T-helper 1 cell treated with Interleukin-12 subunit alpha and Interleukin-12 subunit beta and Interleukin-4 antibody, amounts not matched to agents 30 μg/mL and 1 μg/mL, for 36 hours (primary cell): ENCODE measurements around the gene STK32B.

Experiments used
- H3K27ac Mint-ChIP-seq: one replicate; pipeline ENCODE4 v1.8.0; 2021; ENCODE audit warnings: mild to moderate bottlenecking, mixed read lengths
- H3K27me3 Mint-ChIP-seq: one replicate; pipeline ENCODE4 v1.8.0; 2021; ENCODE audit warnings: low read depth, mixed read lengths
- H3K36me3 Mint-ChIP-seq: one replicate; pipeline ENCODE4 v1.8.0; 2021; ENCODE audit warnings: low read depth, mixed read lengths
- H3K4me1 Mint-ChIP-seq: one replicate; pipeline ENCODE4 v1.8.0; 2021; ENCODE audit warnings: low read depth, mixed read lengths
- H3K4me3 Mint-ChIP-seq: one replicate; pipeline ENCODE4 v1.8.0; 2021; ENCODE audit warnings: mild to moderate bottlenecking, moderate library complexity, mixed read lengths
- H3K9me3 Mint-ChIP-seq: one replicate; pipeline ENCODE4 v1.8.0; 2021; ENCODE audit warnings: mixed read lengths

The STK32B gene

DNA sequence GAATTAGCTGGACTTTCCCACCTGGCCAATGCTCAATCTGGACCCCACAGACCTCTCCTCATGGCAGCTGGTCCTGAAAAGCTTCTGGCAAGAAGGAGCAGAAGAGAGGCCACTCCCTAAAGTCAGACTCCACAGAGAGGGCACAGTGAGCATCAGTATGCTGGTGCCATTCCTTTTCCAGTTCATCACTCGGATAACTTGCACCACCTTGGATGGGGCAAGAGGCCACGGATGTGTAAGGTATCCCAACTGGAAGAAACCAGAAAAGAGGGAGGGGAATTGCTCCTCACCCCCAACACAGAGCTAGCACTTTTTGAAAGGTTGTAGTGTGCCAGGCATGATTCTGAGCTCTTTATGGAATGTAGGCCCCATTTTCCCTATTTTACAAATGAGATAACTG is 85.9 kb downstream of the STK32B start:
- Mint-ChIP-seq H3K36me3 (no peaks in the 10 kb centered on the region), H3K27me3 (no peaks in the 10 kb centered on the region), H3K9me3 (no peaks in the 10 kb centered on the region), H3K27ac (no peak overlapping the region), H3K4me1 (no peaks in the 10 kb centered on the region), H3K4me3 (no peak overlapping the region)

DNA sequence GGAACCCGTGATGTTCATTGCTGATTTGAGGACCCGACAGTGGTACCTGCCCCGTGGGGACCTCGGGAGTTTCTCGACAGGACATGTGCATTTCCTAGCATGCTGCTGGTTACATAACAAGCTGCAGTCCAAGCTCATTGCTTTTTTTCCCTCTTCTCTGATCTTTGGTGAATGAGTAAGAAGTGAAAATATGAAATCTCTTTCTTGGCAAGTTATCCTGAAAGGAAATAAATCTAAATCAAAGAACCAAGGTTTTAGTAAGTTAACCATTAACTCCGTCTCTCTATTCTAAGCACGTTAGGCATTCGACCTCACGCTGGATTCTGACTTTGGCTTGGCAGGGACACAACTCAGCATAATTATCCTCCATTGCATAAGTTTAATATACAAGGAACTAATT is 86.6 kb downstream of the STK32B start:
- Mint-ChIP-seq H3K36me3 (no peaks in the 10 kb centered on the region), H3K27ac (no peak overlapping the region), H3K27me3 (no peaks in the 10 kb centered on the region), H3K4me1 (no peaks in the 10 kb centered on the region), H3K4me3 (no peak overlapping the region), H3K9me3 (no peaks in the 10 kb centered on the region)

DNA sequence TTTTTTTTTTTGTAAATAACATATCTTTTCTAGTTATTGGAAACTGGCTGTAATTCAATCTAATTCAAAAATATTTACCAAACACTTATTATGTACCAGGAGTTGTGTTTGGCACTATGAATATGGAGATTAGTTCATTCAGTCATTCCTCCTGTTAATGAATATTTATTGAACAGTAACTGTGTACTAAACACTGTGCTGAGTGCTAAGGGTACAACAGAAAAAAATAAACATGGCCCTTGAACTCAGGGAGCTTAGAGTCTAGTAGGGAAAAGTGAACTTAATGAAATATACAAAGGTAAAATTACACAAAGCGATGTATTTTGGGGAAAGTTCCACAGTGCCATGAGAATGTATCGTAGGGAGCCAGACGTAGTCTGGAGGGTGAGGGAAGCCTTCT is 87.1 kb downstream of the STK32B start:
- Mint-ChIP-seq H3K36me3 (no peaks in the 10 kb centered on the region), H3K9me3 (no peaks in the 10 kb centered on the region), H3K27ac (no peak overlapping the region), H3K4me3 (no peak overlapping the region), H3K4me1 (no peaks in the 10 kb centered on the region), H3K27me3 (no peaks in the 10 kb centered on the region)

DNA sequence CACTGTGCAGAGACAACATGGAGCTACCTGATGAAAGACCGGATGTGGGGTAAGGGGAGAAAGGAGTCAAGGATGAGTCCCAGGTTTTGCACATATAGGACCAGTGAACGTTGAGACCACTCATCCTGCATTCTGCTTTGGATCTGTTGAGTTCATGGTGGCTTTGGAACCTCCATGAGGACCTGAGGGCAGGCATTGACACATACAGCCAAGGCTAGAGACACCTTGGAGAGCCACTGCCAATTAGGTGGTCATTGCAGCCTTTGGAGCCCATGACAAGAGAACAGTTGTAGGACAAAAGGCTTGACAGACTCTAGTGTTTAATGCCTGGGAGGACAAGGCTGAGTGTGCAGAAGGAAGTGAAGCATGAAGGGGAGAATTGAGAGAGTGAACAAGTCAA is 87.9 kb downstream of the STK32B start:
- no peak overlapping the region for H3K4me3 Mint-ChIP-seq
- H3K9me3 Mint-ChIP-seq = no peaks in the 10 kb centered on the region
- no peaks in the 10 kb centered on the region for H3K27me3 Mint-ChIP-seq
- H3K36me3 Mint-ChIP-seq = no peaks in the 10 kb centered on the region
- H3K27ac Mint-ChIP-seq = no peak overlapping the region
- no peaks in the 10 kb centered on the region for H3K4me1 Mint-ChIP-seq

DNA sequence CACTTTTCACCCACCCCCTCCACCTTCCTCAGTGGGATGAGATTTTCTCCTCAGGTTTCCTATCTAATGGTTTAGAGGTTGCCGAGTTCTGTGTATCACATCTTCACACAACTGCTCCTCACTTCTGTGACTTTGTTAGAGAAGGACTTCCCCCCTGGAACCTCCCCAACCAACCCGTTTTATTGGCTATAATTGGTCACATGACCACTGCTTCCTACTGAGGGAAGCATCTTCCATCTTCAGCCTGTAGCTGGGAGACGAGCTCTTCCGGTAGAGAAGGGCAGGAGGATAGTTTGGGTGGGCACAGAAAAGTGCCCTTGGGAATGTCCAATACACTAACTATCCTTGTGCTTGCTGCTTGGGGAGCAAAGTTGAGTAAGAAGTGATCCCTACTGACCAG is 90.5 kb downstream of the STK32B start:
- Mint-ChIP-seq H3K27ac (no peak overlapping the region), H3K9me3 (no peaks in the 10 kb centered on the region), H3K27me3 (no peaks in the 10 kb centered on the region), H3K4me3 (no peak overlapping the region), H3K36me3 (no peaks in the 10 kb centered on the region), H3K4me1 (no peaks in the 10 kb centered on the region)

DNA sequence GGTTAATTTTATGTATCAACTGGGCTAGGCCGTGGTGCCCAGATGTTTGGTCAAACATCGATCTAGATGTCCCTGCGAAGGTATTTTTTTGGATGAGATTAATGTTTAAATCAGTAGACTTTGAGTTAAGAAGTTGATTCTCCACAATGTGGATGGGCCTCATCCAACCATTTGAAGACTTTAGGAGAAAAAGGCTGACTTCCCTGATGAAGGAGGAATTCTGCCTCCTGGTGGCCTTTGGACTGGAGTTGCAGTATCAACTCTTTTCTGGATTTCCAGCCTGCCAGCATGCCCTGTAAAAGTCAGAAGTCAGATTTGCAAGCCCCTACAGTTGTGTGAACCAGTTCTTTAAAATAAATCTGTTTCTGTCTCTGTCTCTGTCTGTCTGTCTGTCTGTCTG is 91.4 kb downstream of the STK32B start:
- no peaks in the 10 kb centered on the region for H3K4me1 Mint-ChIP-seq
- no peak overlapping the region for H3K4me3 Mint-ChIP-seq
- H3K9me3 Mint-ChIP-seq = no peaks in the 10 kb centered on the region
- no peak overlapping the region for H3K27ac Mint-ChIP-seq
- H3K36me3 Mint-ChIP-seq = no peaks in the 10 kb centered on the region
- H3K27me3 Mint-ChIP-seq = no peaks in the 10 kb centered on the region

DNA sequence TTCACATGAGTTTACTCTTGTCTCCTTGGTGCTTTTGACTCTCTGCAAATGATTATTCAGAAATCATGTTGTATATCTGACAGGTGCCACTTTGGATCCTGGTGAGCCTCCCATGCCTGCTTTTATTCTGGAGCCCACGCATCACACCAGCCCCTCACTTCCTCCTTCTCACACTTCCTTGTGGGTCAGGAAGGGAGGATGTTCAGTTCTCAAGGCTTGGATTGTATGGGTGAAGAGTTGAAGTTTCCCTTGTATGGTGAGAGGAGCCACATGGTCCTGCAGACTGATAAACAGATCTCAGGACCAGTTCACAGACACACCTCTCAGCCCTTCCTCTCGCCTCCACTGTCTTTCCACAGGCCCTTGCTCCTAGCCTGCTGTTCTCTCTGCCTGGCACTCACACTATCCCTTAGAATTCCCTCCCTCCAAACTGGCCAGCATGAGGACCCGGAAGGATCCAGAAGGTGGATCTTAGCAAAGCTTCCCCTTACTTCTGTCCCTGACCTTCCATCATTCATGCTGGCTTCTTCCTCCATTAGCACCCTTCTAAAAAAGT is 92.1 kb downstream of the STK32B start:
- H3K27me3 Mint-ChIP-seq = no peaks in the 10 kb centered on the region
- H3K36me3 Mint-ChIP-seq = no peaks in the 10 kb centered on the region
- no peaks in the 10 kb centered on the region for H3K4me1 Mint-ChIP-seq
- no peak overlapping the region for H3K27ac Mint-ChIP-seq
- H3K4me3 Mint-ChIP-seq = no peak overlapping the region
- no peaks in the 10 kb centered on the region for H3K9me3 Mint-ChIP-seq

DNA sequence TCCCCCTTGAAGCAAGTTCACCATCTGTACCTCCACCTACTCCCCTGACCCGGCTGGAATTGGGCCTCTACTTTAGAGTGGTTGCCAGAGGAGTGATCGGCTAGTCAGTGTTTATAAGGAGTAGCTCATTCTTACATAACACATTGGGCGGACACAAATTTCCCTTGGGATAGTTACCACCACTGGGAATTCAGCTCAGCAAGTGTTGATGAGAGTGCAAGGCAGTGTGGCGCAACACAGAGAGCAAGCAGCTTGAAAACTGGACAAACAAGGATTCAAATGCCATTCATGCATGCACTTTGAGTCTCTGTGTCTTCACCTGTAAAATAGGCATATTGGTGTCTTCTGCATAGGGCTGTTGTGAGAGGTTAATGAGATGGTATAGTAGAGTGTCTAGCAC is 92.7 kb downstream of the STK32B start:
- no peak overlapping the region for H3K4me3 Mint-ChIP-seq
- no peaks in the 10 kb centered on the region for H3K36me3 Mint-ChIP-seq
- no peak overlapping the region for H3K27ac Mint-ChIP-seq

DNA sequence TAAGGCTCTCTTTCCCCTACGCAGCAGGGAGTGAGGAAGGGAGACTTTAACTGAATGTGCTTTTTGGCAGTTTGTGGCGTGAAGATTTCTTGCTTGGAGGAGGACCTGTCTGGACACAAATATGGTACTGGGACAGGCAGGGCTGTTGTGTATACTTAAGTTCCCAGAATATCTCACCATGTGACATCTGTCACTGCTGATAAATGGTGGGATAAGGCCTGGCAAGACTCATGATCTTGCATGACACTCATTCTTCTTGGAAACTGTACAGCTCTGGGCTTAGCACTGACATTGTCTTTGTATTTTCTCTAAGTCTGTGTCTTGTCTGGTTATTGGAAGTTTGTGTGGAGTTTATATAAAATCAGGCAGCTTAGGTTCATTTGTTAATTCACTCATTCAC is 93.1 kb downstream of the STK32B start:
- H3K27ac Mint-ChIP-seq = no peak overlapping the region
- H3K4me1 Mint-ChIP-seq = no peaks in the 10 kb centered on the region
- no peak overlapping the region for H3K4me3 Mint-ChIP-seq
- no peaks in the 10 kb centered on the region for H3K36me3 Mint-ChIP-seq
- no peaks in the 10 kb centered on the region for H3K9me3 Mint-ChIP-seq
- no peaks in the 10 kb centered on the region for H3K27me3 Mint-ChIP-seq

More for the DNA sequence above, 92.7 kb downstream of the STK32B start:
- H3K4me1 Mint-ChIP-seq = no peaks in the 10 kb centered on the region
- no peaks in the 10 kb centered on the region for H3K9me3 Mint-ChIP-seq
- H3K27me3 Mint-ChIP-seq = no peaks in the 10 kb centered on the region

DNA sequence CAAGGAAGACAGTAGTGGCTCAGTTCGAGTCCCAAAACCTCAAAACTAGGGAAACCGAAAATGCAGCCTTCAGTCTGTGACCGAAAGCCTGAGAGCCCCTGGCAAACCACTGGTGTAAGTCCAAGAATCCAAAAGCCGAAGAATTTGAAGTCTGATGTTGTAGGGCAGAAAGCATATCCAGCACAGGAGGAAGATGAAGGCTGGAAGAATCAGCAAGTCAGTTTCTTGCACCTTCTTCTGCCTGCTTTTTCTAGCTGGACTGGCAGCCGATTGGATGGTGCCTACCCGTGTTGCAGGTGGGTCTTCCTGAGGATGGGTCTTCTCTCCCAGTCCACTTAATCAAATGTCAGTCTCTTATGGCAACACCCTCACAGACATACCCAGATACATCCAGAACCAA is 95.0 kb downstream of the STK32B start:
- no peaks in the 10 kb centered on the region for H3K36me3 Mint-ChIP-seq
- H3K4me1 Mint-ChIP-seq = no peaks in the 10 kb centered on the region
- H3K27me3 Mint-ChIP-seq = no peaks in the 10 kb centered on the region
- H3K4me3 Mint-ChIP-seq = no peak overlapping the region
- H3K9me3 Mint-ChIP-seq = no peaks in the 10 kb centered on the region
- no peak overlapping the region for H3K27ac Mint-ChIP-seq

DNA sequence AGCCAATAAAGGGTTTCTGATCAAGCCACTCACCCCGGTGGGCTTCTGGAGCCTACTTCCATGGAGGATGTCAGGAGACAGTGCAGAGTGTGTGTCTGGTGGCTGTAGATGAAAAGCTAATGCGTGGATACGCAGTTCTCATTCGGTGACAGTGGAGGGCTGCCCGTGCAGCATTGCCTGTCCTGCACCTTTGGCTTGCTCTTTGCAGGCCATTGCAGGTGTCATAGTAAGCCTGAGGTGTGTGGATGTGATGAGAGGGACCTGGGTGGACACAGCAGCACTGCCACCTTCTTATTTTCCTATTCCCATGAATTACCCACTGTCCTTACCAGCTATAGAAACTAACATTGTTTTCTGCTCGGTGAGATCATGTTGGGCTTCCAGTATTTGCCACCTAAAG is 101.2 kb downstream of the STK32B start:
- H3K27ac Mint-ChIP-seq = no peak overlapping the region
- no peaks in the 10 kb centered on the region for H3K36me3 Mint-ChIP-seq
- H3K27me3 Mint-ChIP-seq = no peaks in the 10 kb centered on the region
- H3K4me1 Mint-ChIP-seq = no peaks in the 10 kb centered on the region
- no peaks in the 10 kb centered on the region for H3K9me3 Mint-ChIP-seq
- no peak overlapping the region for H3K4me3 Mint-ChIP-seq

DNA sequence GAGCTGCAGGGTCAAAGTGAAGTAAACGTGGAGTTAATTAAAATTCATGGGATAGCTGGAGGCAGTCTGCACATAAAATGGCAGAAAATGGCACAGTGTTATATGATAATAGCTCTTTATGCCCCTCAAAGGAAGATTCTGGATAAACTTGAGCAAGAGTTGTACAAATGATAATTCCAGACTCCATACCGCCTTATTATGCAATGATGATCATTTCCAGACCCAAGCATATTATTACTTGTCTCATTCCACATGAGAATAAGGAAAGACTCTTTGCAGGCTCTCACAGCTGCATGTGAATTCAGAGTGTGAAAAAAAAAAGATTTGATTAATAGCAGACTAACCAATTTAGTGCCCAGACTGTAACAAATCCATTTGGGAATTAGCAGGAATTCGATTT is 105.4 kb downstream of the STK32B start:
- Mint-ChIP-seq H3K4me1 (no peaks in the 10 kb centered on the region), H3K36me3 (no peaks in the 10 kb centered on the region), H3K4me3 (no peak overlapping the region), H3K27ac (no peak overlapping the region), H3K9me3 (no peaks in the 10 kb centered on the region), H3K27me3 (no peaks in the 10 kb centered on the region)

DNA sequence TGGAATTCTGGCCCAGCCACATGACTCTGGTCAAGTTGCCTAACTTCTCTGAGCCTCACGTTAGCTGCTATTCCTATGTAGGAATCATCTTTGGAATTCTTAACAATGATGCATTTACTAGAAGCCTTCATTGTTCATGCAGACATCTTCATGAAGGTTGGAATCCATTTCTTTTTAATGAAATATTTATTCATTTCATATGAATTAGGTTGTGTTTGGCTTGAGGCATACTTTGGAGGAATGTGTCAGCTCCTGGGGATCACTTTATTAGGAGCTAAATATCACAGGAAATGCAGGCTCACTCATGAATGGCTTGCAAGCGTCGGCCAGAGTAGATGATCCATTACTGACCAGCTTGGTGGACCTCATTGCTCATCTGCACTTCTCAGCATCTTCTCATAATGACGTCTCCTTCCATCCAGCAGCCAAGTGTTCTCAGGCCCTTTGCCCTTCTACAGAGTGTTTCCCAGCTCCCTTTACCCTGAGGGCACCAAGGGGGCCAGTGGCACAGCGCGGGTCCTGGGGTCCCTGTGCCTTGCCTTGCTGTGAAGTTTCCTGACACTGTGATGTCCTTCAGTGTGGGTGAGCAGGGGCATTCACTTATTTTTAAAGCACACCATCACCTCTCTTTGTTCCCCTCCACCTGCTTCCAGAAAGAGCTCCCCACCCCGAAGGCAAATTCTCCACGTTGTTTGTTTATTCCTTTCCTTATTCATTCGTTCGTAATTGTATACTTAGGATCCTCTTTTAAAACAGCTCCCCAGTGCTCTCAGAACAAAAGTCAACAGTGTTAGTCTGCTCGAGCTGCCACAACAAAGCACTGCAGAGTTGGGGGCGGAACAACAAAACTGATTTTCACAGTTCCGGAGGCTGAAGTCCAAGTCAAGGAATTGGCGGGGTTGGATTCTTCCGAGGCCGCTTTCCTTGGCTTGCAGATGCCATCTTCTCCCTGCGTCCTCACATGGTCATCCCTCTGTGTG is 106.8 kb downstream of the STK32B start:
- H3K27me3 Mint-ChIP-seq = no peaks in the 10 kb centered on the region
- no peaks in the 10 kb centered on the region for H3K4me1 Mint-ChIP-seq
- H3K36me3 Mint-ChIP-seq = no peaks in the 10 kb centered on the region
- H3K27ac Mint-ChIP-seq = no peak overlapping the region
- H3K4me3 Mint-ChIP-seq = no peak overlapping the region
- no peaks in the 10 kb centered on the region for H3K9me3 Mint-ChIP-seq

DNA sequence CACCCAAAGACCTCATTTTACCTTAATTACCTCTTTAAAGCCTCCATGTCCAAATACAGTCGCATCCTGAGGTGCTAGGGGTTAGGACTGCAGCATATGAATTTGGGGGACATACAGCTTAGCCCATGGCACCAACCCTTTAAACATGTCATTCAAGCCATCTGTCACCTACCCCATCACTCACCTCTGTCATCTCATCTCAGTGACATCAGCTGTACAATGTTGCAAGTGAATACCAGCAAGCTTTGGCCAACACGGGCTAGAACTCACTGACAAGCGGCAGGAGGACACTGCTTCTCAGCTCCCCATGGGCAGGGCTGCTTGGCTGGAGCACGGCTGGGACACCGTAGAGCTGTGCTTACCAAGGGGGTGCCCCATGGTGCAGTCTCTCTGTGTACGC is 107.5 kb downstream of the STK32B start:
- no peaks in the 10 kb centered on the region for H3K4me1 Mint-ChIP-seq
- no peaks in the 10 kb centered on the region for H3K36me3 Mint-ChIP-seq
- no peak overlapping the region for H3K4me3 Mint-ChIP-seq
- H3K27me3 Mint-ChIP-seq = no peaks in the 10 kb centered on the region
- no peak overlapping the region for H3K27ac Mint-ChIP-seq
- no peaks in the 10 kb centered on the region for H3K9me3 Mint-ChIP-seq

DNA sequence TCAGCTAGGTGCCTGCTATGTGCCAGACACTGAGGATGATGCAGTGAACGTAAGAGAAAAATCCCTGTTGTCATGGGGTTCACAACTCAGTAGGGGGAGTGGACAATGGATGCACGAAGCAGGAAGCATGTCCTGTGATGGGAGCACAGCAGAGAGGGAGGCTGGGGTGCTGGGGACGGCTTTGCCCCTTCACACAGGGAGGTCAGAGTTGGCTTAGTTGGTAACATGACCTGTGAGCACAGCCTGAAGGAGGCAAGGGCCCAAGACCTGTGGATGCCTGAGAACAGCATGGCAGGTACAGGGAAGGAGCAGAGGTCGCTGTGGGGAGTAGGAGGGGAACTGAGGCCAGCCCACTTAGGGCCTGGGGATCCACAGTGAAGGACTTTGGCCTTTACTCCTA is 109.4 kb downstream of the STK32B start:
- H3K27ac Mint-ChIP-seq = no peak overlapping the region
- no peaks in the 10 kb centered on the region for H3K36me3 Mint-ChIP-seq
- H3K4me3 Mint-ChIP-seq = no peak overlapping the region
- H3K9me3 Mint-ChIP-seq = peaks cover under 1% of the 10 kb centered on the region
- H3K4me1 Mint-ChIP-seq = no peaks in the 10 kb centered on the region
- H3K27me3 Mint-ChIP-seq = no peaks in the 10 kb centered on the region
